Upper lobe of right lung (tissue), 1 donor: ENCODE results near the gene YIF1B. TPM values are rescaled to one million over a fixed set of nuclear protein-coding genes. Genes with fewer than 3 reads are reported as not detected.

ENCODE experiments used
- ATAC-seq: fragments of 200-7000 bp; cut with Tn5 transposase; one replicate; pipeline ENCODE4 v1.9.1; 2020; ENCODE audit warnings: mild to moderate bottlenecking, moderate library complexity
- DNase-seq: peaks from one replicate; pipeline ENCODE4 v3.0.0-alpha.2; 2020
- H3K27ac ChIP-seq: fragments of 200-600 bp; one replicate; pipeline ENCODE4 v1.8.0; 2022
- H3K27me3 ChIP-seq: fragments of 200-600 bp; one replicate; pipeline ENCODE4 v1.8.0; 2022; ENCODE audit warnings: mild to moderate bottlenecking
- H3K36me3 ChIP-seq: fragments of 200-600 bp; one replicate; pipeline ENCODE4 v1.8.0; 2022
- H3K4me1 ChIP-seq: fragments of 200-600 bp; one replicate; pipeline ENCODE4 v1.8.0; 2022
- H3K4me3 ChIP-seq: fragments of 200-600 bp; one replicate; pipeline ENCODE4 v1.8.0; 2022; ENCODE audit warnings: mild to moderate bottlenecking
- H3K9me3 ChIP-seq: fragments of 200-600 bp; one replicate; pipeline ENCODE4 v1.8.0; 2022
- intact Hi-C: fragments of 100-400 bp; cut with DNase I; formaldehyde crosslinking; loops from one replicate; pipeline ENCODE4 v1.11.0; 2022
- total RNA-seq: library from RNA; stranded (reverse); fragmentation: NEBNext Ultra II Directional; extraction: Animal tissue kit (Norgen Biotek cat#: 25700); gene quantifications from one replicate; pipeline ENCODE4 v1.2.1, GENCODE V29; 2021
- TF ChIP-seq, protein P1 (sequence below): fragments of 200-600 bp; IDR thresholded peaks from one replicate; pipeline ENCODE4 v1.8.0; 2022; ENCODE audit warnings: antibody characterized with exemption
- donor health status: DM: no; HTN: yes; CAD: no; lungs with severe emphysema.

The YIF1B gene
- total RNA-seq, 1 donor from 2014 or later, result 37.3 TPM

DNA sequence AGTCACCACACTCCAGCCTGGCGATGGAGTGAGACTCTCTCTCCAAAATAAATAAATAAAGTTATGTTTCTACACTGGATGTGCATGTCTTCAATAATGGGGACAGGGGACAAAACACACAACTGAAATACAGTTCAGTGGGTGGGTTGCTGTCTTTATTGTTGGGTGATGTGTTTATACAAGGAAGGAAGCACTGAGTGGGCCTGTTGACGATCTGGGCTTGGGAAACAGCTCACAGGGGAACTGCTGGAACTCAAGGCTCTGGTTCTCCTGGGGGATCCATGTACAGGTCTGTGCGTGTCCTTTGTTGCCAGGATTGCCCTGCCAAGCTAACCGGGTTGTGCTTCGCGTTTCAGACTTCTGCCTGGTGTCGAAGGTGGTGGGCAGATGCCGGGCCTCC lies 32.5 kb downstream of the YIF1B start:
- peaks cover 43% of the 10 kb centered on the region for H3K4me1 ChIP-seq

DNA sequence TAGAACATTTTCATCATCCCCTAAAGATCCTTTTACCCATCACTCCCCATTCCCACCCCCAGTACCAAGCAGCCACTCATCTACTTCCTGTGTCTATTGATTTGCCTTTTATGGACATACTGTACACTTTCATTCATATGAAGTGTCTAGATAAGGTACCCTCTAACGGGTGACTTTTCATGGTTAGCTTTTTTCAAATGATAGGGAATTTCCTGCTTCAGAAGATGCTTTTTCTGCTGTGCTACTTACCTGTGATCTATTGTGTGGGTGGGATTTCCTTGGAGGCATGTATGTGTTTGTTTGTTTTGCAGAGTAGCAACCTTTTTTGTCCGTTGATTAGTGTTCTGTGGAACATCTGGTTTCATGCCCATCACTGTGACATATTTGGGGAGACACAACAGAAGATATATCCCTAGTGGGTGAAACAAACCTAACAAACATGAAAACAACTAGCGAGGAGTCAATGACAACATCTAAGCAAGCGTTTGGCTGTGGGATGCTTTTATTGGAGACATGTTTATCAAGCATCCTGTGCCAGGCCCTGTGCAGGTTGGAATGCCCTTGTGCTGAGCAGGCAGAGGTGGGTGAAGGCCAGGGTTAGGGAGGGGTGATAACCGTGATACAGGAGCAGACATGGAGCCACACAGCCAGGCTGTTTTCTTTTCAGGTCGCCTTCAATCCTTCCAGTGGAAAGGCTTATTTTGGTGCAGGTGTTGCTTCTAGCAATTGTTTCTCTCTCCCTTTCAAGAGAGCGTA lies 33.8 kb downstream of the YIF1B start:
- H3K4me1 ChIP-seq, result peaks cover 55% of the 10 kb centered on the region

More for the DNA sequence above, 32.5 kb downstream of the YIF1B start:
- peak overlapping the region; percentile 17 for H3K27ac ChIP-seq
- no peaks in the 10 kb centered on the region for H3K9me3 ChIP-seq
- DNase-seq, result no peak
- H3K27me3 ChIP-seq, result no peaks in the 10 kb centered on the region
- H3K4me3 ChIP-seq, result no peak overlapping the region
- intact Hi-C loops, result no loop called here
- TF ChIP-seq, protein P1, sequence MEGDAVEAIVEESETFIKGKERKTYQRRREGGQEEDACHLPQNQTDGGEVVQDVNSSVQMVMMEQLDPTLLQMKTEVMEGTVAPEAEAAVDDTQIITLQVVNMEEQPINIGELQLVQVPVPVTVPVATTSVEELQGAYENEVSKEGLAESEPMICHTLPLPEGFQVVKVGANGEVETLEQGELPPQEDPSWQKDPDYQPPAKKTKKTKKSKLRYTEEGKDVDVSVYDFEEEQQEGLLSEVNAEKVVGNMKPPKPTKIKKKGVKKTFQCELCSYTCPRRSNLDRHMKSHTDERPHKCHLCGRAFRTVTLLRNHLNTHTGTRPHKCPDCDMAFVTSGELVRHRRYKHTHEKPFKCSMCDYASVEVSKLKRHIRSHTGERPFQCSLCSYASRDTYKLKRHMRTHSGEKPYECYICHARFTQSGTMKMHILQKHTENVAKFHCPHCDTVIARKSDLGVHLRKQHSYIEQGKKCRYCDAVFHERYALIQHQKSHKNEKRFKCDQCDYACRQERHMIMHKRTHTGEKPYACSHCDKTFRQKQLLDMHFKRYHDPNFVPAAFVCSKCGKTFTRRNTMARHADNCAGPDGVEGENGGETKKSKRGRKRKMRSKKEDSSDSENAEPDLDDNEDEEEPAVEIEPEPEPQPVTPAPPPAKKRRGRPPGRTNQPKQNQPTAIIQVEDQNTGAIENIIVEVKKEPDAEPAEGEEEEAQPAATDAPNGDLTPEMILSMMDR, result no peak
- peaks cover 3% of the 10 kb centered on the region for H3K36me3 ChIP-seq
- ATAC-seq, result no peak

DNA sequence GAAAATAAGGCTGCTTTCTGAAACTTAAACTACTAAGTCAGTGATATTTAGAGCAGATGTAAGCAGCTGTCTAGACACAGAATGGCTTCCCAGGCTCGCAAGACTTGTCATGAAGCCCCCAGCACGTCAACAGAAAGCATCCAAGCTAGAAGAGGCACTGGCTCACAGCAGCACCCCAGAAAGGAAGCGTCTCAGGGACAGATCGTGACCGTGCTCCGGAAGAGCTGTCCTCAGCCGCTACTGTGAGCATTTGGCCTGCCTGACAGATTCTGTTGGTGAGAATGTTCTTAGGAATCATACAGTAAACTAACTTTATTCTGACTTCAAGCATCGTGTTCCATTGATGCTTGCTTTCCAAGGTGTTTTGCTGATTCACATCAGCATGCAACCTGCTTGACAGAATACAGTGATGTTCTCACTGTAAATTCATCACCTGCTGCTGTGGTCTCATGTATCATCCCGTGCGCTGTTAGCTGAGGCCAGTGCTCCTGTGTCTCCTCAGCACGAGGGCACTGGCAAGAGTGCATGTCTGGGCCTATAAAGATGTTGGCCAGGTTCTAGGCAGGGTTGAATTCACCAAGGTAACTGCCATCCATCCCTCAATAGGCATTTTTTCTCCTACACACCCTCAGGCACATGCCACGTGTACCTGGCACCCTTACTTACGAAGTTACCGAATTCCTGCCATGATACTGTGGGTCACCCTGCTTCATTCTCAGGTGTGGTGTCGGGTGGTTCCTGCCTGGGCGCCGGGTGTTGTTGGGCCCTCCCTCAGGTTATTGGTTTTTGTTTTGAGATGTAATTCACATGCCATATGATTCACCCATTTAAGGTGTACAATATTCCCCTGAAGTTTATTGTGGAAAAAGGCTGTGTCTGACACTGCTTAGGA lies 35.5 kb downstream of the YIF1B start:
- Histone ChIP-seq H3K4me3 (no peak overlapping the region), H3K9me3 (no peaks in the 10 kb centered on the region), H3K4me1 (peaks cover 70% of the 10 kb centered on the region), H3K27me3 (no peaks in the 10 kb centered on the region), H3K36me3 (no peaks in the 10 kb centered on the region), H3K27ac (peak overlapping the region; percentile 72)
- intact Hi-C loops, result no loop called here
- ATAC-seq, result no peak
- TF ChIP-seq, protein P1, result no peak
- no peak for DNase-seq

More for the DNA sequence above, 33.8 kb downstream of the YIF1B start:
- ATAC-seq (no peak), DNase-seq (no peak)
- intact Hi-C loops, result no loop called here
- Histone ChIP-seq H3K36me3 (no peaks in the 10 kb centered on the region), H3K27me3 (no peaks in the 10 kb centered on the region), H3K4me3 (no peak overlapping the region), H3K9me3 (no peaks in the 10 kb centered on the region), H3K27ac (peak overlapping the region; percentile 72)
- TF ChIP-seq, protein P1, result no peak

DNA sequence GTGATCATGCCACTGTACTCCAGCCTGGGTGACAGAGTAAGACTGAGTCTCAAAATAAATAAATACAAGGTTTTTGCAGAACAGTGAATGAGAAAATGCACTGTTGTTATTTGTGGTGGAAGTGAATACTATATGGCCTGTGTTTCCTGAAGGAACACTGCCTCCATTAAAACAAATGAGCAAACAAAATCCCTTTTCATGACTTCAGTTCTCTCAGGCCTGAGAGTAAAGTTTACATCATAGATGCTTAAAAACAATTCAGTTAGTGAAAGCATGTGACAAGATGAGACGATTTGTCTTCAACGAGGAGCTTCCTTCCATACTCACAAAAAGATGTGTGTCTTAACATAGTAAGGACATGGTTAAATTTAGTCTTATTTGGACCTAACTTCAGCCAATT lies 37.0 kb downstream of the YIF1B start:
- Histone ChIP-seq H3K27me3 (no peaks in the 10 kb centered on the region), H3K27ac (peak overlapping the region; percentile 72), H3K9me3 (no peaks in the 10 kb centered on the region), H3K4me1 (peaks cover 76% of the 10 kb centered on the region), H3K4me3 (no peak overlapping the region), H3K36me3 (no peaks in the 10 kb centered on the region)
- ATAC-seq, result no peak
- DNase-seq, result no peak
- intact Hi-C loops, result no loop called here
- TF ChIP-seq, protein P1, result no peak

DNA sequence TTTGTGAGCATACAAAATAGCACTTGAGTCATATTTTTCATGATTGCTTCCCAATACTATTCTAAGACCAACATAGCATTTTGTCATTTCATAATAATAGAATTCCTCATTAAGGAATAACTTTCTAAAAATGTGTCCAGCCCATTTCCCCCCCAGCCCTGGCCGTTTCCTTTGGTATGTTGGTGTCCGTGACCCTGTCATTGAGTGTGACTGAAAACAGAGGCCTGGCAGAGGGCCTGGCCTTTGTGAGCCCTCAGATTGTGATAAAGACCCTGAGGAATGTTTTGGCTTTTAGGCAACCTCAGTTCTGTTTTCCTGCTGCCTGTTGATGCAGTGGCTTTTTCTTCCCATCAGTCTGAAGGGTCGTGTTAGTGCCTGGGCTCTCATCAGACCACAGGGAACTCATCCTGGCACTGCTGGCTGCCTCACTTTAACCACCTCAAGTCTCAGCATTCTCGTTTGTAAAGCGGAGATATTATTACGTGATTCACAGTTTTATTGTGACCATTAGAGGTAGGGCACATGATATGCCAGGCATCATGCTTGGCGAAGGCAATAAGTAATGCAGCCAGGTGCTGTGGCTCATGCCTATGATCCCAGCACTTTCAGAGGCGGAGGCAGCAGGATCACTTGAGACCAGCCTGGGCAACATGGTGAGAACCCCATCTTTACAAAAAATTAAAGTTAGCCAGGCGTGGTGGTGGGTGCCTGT lies 37.6 kb downstream of the YIF1B start:
- TF ChIP-seq, protein P1, result no peak
- Histone ChIP-seq H3K4me1 (peaks cover 73% of the 10 kb centered on the region), H3K4me3 (no peak overlapping the region), H3K36me3 (no peaks in the 10 kb centered on the region), H3K27ac (peak overlapping the region; percentile 72), H3K9me3 (no peaks in the 10 kb centered on the region), H3K27me3 (no peaks in the 10 kb centered on the region)
- ATAC-seq, result peak; percentile 67
- intact Hi-C loops, result no loop called here
- no peak for DNase-seq
